Measurements from ENCODE around the gene SLC9A9. TPM values are rescaled to one million over a fixed set of nuclear protein-coding genes. Genes with fewer than 3 reads are reported as not detected.

Gene SLC9A9
- total RNA-seq, 4 donors from 2014 or later = 10.1 to 27.2 (median 16.7) TPM

GRCh38 chr3:143832433-143832832 is 15.8 kb downstream of the SLC9A9 start:
- TF ChIP-seq POLR2A (IDR thresholded peaks at IDR 0.05) (no peak), CTCF (IDR thresholded peaks at IDR 0.05) (no peak), EP300 (IDR thresholded peaks at IDR 0.05) (no peak)
- H3K27ac ChIP-seq = peak overlapping the region in 1 of 4 donors; percentile 6
- H3K27me3 ChIP-seq = no peaks in the 10 kb centered on the region
- ATAC-seq = no peak
- no peaks in the 10 kb centered on the region for H3K36me3 ChIP-seq
- peaks cover 0 to 37% (median 2%) of the 10 kb centered on the region in 3 donors for H3K4me1 ChIP-seq
- H3K4me3 ChIP-seq = no peak overlapping the region
- H3K9me3 ChIP-seq = no peaks in the 10 kb centered on the region

- no peak overlapping the region for H3K4me3 ChIP-seq
- H3K9me3 ChIP-seq = no peaks in the 10 kb centered on the region
- no peak for ATAC-seq
- 70 to 90% methylated on average over 1 of the region's 1 CpG for WGBS, 2 donors (ENCODE audit: low coverage in 1 of 2)
- H3K4me1 ChIP-seq = peaks cover 0 to 37% (median 2%) of the 10 kb centered on the region in 3 donors
- no peaks in the 10 kb centered on the region for H3K27me3 ChIP-seq
- H3K27ac ChIP-seq = peak overlapping the region in 3 of 4 donors; percentile 40 to 62 (median 57)
- TF ChIP-seq POLR2AphosphoS5 (IDR thresholded peaks at IDR 0.05) = no peak
- no peak for TF ChIP-seq EP300 (IDR thresholded peaks at IDR 0.05)
- TF ChIP-seq POLR2A (IDR thresholded peaks at IDR 0.05) = no peak
- TF ChIP-seq CTCF (IDR thresholded peaks at IDR 0.05) = no peak
- no peaks in the 10 kb centered on the region for H3K36me3 ChIP-seq
Measured at GRCh38 chr3:143831994-143832393, 16.3 kb downstream of the SLC9A9 start.

GRCh38 chr3:143831208-143831607 is 17.1 kb downstream of the SLC9A9 start:
- H3K27ac ChIP-seq = peak overlapping the region; percentile 40 to 62 (median 58)
- WGBS, 2 donors (ENCODE audit: low coverage in 1 of 2) = 0% methylated on average over 2 of the region's 2 CpGs

GRCh38 chr3:143830786-143831185 is 17.5 kb downstream of the SLC9A9 start:
- ATAC-seq = no peak
- Histone ChIP-seq H3K9me3 (no peaks in the 10 kb centered on the region), H3K4me1 (peaks cover 0 to 40% (median 2%) of the 10 kb centered on the region in 3 donors), H3K27me3 (no peaks in the 10 kb centered on the region), H3K4me3 (no peak overlapping the region), H3K27ac (peak overlapping the region; percentile 40 to 62 (median 58)), H3K36me3 (no peaks in the 10 kb centered on the region)
- TF ChIP-seq EP300 (IDR thresholded peaks at IDR 0.05) = no peak
- TF ChIP-seq POLR2A (IDR thresholded peaks at IDR 0.05) = no peak
- TF ChIP-seq POLR2AphosphoS5 (IDR thresholded peaks at IDR 0.05) = no peak
- TF ChIP-seq CTCF (IDR thresholded peaks at IDR 0.05) = no peak

More at GRCh38 chr3:143831208-143831607, 17.1 kb downstream of the SLC9A9 start:
- peak overlapping the region in 1 of 2 donors; percentile 14 for H3K4me3 ChIP-seq
- no peaks in the 10 kb centered on the region for H3K27me3 ChIP-seq
- no peaks in the 10 kb centered on the region for H3K36me3 ChIP-seq
- H3K4me1 ChIP-seq = peaks cover 0 to 40% (median 2%) of the 10 kb centered on the region in 3 donors
- peak; percentile 35 for ATAC-seq
- H3K9me3 ChIP-seq = no peaks in the 10 kb centered on the region
- TF ChIP-seq POLR2A (IDR thresholded peaks at IDR 0.05) (no peak), POLR2AphosphoS5 (IDR thresholded peaks at IDR 0.05) (peak; percentile 58), EP300 (IDR thresholded peaks at IDR 0.05) (no peak), CTCF (IDR thresholded peaks at IDR 0.05) (no peak)

- no peak for ATAC-seq
- TF ChIP-seq POLR2AphosphoS5 (IDR thresholded peaks at IDR 0.05) = no peak
- no peak for TF ChIP-seq POLR2A (IDR thresholded peaks at IDR 0.05)
- TF ChIP-seq EP300 (IDR thresholded peaks at IDR 0.05) = no peak
- no peak for TF ChIP-seq CTCF (IDR thresholded peaks at IDR 0.05)
- Histone ChIP-seq H3K27me3 (no peaks in the 10 kb centered on the region), H3K4me3 (no peak overlapping the region), H3K4me1 (peaks cover 0 to 47% (median 2%) of the 10 kb centered on the region in 3 donors), H3K27ac (no peak overlapping the region), H3K9me3 (no peaks in the 10 kb centered on the region), H3K36me3 (no peaks in the 10 kb centered on the region)
- 43 to 44% methylated on average over 2 of the region's 2 CpGs for WGBS, 2 donors (ENCODE audit: low coverage in 1 of 2)
Measured at GRCh38 chr3:143830063-143830462, 18.2 kb downstream of the SLC9A9 start.

All from gastroesophageal sphincter (tissue), 4 donors.